ENCODE measurements around the gene ATP5F1D. TPM values are rescaled to one million over a fixed set of nuclear protein-coding genes. Genes with fewer than 3 reads are reported as not detected.
"Not testable (repeated sequence)": the region's sequence is repeated elsewhere in the genome, so short reads cannot be mapped to it uniquely, and the experiment has no call there.

Gene ATP5F1D
- total RNA-seq, result 167 and 172 TPM in 2 replicates
- long read RNA-seq, transcript ATP5F1D-202 (5 exons, 704 nt), result major isoform, 6 of 6 reads
- long read RNA-seq, partial matches to known transcripts, result 0 of 6 reads
- long read RNA-seq, other reads (novel, unspliced or antisense), result 0 of 6 reads

DNA sequence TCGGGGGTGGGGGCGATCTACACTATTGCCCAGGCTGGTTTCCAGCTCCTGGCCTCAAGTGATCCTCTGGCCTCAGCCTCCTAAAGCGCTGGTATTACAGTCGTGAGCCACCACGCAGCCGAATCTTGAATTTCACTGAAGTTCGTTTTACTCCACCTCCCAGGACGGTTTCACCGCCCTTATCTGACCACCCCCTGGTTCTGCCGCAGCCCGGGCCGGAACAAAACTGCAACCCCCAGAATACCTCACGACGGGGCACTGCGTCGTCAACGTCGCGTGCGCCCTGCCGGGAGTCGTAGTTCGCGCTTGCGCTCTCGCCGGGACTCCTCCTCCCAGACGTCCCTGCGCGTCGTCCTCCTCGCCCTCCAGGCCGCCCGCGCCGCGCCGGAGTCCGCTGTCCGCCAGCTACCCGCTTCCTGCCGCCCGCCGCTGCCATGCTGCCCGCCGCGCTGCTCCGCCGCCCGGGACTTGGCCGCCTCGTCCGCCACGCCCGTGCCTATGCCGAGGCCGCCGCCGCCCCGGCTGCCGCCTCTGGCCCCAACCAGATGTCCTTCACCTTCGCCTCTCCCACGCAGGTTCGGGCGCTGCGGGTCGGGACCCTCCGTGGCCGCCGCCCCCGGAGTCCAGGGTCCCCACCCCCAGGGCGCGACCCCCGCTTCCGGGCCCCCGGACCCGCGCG lies at the start of gene ATP5F1D:
Gene ATP5F1D, plus strand, starts transcription at position 335 of the 679 bp plus-strand sequence. Its CDS starts 100 bp downstream, at position 435.
- DNase-seq (ENCODE audit: extremely low spot score, unreplicated experiment), result peak; percentile 97
- Mint-ChIP-seq H3K4me3 (ENCODE audit: unreplicated experiment) (peak within 1 kb of the TSS; percentile 79), H3K27ac (ENCODE audit: unreplicated experiment) (peak within 1 kb of the TSS; percentile 95), H3K36me3 (ENCODE audit: unreplicated experiment) (no peaks in the 10 kb centered on the region), H3K9me3 (ENCODE audit: unreplicated experiment) (no peaks in the 10 kb centered on the region), H3K4me1 (ENCODE audit: unreplicated experiment) (peaks cover 43% of the 10 kb centered on the region), H3K27me3 (ENCODE audit: unreplicated experiment) (no peaks in the 10 kb centered on the region)
- TF ChIP-seq, protein P1, sequence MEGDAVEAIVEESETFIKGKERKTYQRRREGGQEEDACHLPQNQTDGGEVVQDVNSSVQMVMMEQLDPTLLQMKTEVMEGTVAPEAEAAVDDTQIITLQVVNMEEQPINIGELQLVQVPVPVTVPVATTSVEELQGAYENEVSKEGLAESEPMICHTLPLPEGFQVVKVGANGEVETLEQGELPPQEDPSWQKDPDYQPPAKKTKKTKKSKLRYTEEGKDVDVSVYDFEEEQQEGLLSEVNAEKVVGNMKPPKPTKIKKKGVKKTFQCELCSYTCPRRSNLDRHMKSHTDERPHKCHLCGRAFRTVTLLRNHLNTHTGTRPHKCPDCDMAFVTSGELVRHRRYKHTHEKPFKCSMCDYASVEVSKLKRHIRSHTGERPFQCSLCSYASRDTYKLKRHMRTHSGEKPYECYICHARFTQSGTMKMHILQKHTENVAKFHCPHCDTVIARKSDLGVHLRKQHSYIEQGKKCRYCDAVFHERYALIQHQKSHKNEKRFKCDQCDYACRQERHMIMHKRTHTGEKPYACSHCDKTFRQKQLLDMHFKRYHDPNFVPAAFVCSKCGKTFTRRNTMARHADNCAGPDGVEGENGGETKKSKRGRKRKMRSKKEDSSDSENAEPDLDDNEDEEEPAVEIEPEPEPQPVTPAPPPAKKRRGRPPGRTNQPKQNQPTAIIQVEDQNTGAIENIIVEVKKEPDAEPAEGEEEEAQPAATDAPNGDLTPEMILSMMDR (IDR thresholded peaks at IDR 0.05), result no peak

DNA sequence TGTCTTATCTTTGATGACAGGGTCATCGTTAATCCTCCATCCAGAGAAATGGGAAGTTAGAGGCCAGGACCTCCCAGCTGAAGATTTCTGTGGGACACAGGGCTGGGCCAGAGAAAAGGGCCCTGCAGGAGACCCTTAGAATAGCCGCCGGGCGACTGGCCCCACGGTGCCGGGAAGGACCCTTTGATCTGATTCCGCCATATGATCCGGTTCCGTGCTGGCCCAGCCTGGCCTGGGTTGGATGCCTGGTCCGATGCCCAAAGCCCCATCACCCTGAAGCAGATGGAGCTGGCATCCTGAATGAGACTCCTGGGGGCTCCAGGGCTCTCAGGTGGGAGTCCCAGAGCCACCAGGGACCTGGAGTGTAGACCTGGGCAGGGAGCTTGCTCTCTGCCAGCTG lies 42.0 kb upstream of the ATP5F1D start:
- Mint-ChIP-seq H3K4me1 (ENCODE audit: unreplicated experiment) (peaks cover 16% of the 10 kb centered on the region), H3K27me3 (ENCODE audit: unreplicated experiment) (no peaks in the 10 kb centered on the region), H3K9me3 (ENCODE audit: unreplicated experiment) (no peaks in the 10 kb centered on the region), H3K27ac (ENCODE audit: unreplicated experiment) (no peak overlapping the region), H3K36me3 (ENCODE audit: unreplicated experiment) (no peaks in the 10 kb centered on the region), H3K4me3 (ENCODE audit: unreplicated experiment) (no peak overlapping the region)
- TF ChIP-seq, protein P1 (IDR thresholded peaks at IDR 0.05), result no peak
- no peak for DNase-seq (ENCODE audit: extremely low spot score, unreplicated experiment)

DNA sequence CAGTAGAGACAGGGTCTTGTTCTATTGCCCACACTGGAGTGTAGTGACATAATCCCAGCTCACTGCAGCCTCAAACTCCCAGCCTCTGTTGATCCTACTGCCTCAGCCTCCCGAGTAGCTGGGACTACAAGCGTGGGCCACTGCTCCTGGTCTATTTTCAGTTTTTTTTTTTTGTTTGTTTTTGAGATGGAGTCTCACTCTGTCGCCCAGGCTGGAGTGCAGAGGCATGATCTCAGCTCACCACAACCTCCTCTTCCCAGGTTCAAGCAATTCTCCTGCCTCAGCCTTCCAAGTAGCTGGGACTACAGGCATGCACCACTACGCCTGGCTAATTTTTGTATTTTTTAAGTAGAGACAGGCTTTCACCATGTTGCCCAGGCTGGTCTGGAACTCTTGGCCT lies 40.9 kb upstream of the ATP5F1D start:
- H3K9me3 Mint-ChIP-seq (ENCODE audit: unreplicated experiment); H3K4me3 Mint-ChIP-seq (ENCODE audit: unreplicated experiment); DNase-seq (ENCODE audit: extremely low spot score, unreplicated experiment); H3K36me3 Mint-ChIP-seq (ENCODE audit: unreplicated experiment); H3K27ac Mint-ChIP-seq (ENCODE audit: unreplicated experiment); H3K27me3 Mint-ChIP-seq (ENCODE audit: unreplicated experiment): not testable (repeated sequence)
- peaks cover 17% of the 10 kb centered on the region for H3K4me1 Mint-ChIP-seq (ENCODE audit: unreplicated experiment)

DNA sequence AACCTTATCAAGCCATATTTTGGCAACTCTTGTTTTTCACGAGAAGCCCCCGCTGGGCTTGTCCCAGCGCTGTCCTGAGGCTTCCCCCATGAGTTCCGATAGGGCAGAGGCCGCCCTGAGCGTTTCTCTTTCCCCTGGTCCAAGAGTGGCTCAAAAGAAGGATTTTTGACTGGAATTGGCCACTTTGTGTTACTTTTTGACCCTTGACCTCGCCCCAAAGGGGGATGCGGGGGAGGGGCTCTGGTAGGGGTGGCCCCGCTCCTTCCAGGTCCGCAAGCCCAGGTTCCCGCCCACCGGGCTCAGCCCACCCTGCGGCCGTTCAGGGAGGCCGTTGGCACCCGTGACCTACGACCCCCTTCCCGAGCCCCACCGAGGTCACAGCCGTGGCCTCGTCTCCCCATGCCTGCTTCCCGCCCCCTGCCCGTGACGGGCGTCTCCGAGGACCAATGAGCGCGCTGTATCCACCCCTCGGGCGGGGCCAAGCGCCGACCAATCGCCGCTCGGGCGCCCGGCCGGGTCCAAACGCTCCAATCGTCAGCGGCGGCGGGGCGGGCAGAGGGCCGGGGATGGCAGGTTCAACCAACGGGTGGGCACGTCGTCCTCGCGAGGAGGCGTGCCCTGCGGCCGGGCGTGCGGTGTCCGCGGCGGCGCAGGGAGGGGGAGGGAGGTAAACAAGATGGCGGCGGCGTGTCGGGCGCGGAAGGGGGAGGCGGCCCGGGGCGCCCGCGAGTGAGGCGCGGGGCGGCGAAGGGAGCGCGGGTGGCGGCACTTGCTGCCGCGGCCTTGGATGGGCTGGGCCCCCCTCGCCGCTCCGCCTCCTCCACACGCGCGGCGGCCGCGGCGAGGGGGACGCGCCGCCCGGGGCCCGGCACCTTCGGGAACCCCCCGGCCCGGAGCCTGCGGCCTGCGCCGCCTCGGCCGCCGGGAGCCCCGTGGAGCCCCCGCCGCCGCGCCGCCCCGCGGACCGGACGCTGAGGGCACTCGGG lies 36.1 kb upstream of the ATP5F1D start, which contains the start of gene STK11:
Gene STK11, plus strand, starts transcription at position 665 of the 986 bp plus-strand sequence. CDS start 1,136 bp downstream, outside the sequence.
- H3K27ac Mint-ChIP-seq (ENCODE audit: unreplicated experiment), result peak within 1 kb of the TSS; percentile 89
- H3K27me3 Mint-ChIP-seq (ENCODE audit: unreplicated experiment), result no peaks in the 10 kb centered on the region
- H3K36me3 Mint-ChIP-seq (ENCODE audit: unreplicated experiment), result no peaks in the 10 kb centered on the region
- DNase-seq (ENCODE audit: extremely low spot score, unreplicated experiment), result peak; percentile 100
- H3K4me3 Mint-ChIP-seq (ENCODE audit: unreplicated experiment), result peak within 1 kb of the TSS; percentile 94
- H3K4me1 Mint-ChIP-seq (ENCODE audit: unreplicated experiment), result peaks cover 48% of the 10 kb centered on the region
- TF ChIP-seq, protein P1 (IDR thresholded peaks at IDR 0.05), result no peak
- no peaks in the 10 kb centered on the region for H3K9me3 Mint-ChIP-seq (ENCODE audit: unreplicated experiment)

DNA sequence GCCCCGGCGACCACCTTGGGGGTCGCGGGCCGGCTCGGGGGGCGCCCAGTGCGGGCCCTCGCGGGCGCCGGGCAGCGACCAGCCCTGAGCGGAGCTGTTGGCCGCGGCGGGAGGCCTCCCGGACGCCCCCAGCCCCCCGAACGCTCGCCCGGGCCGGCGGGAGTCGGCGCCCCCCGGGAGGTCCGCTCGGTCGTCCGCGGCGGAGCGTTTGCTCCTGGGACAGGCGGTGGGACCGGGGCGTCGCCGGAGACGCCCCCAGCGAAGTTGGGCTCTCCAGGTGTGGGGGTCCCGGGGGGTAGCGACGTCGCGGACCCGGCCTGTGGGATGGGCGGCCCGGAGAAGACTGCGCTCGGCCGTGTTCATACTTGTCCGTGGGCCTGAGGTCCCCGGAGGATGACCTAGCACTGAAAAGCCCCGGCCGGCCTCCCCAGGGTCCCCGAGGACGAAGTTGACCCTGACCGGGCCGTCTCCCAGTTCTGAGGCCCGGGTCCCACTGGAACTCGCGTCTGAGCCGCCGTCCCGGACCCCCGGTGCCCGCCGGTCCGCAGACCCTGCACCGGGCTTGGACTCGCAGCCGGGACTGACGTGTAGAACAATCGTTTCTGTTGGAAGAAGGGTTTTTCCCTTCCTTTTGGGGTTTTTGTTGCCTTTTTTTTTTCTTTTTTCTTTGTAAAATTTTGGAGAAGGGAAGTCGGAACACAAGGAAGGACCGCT lies 35.2 kb upstream of the ATP5F1D start:
- TF ChIP-seq, protein P1 (IDR thresholded peaks at IDR 0.05), result no peak
- Mint-ChIP-seq H3K4me1 (ENCODE audit: unreplicated experiment) (peaks cover 49% of the 10 kb centered on the region), H3K27me3 (ENCODE audit: unreplicated experiment) (no peaks in the 10 kb centered on the region), H3K36me3 (ENCODE audit: unreplicated experiment) (no peaks in the 10 kb centered on the region), H3K27ac (ENCODE audit: unreplicated experiment) (peak overlapping the region; percentile 89), H3K4me3 (ENCODE audit: unreplicated experiment) (peak overlapping the region; percentile 94), H3K9me3 (ENCODE audit: unreplicated experiment) (no peaks in the 10 kb centered on the region)
- DNase-seq (ENCODE audit: extremely low spot score, unreplicated experiment), result no peak
